ENCODE measurements around the gene VIM. TPM values are rescaled to one million over a fixed set of nuclear protein-coding genes. Genes with fewer than 3 reads are reported as not detected.
"Not testable (repeated sequence)": the region's sequence is repeated elsewhere in the genome, so short reads cannot be mapped to it uniquely, and the experiment has no call there.

VIM gene
- polyA plus RNA-seq, 1 donor (not counting 4 experiments of a cell fraction or from before 2014, with no cell fraction given) = 495 TPM

- Histone ChIP-seq H3K4me1 (ENCODE audit: control insufficient read depth, extremely low read depth, insufficient read depth, low read length) (peaks cover 13% of the 10 kb centered on the region), H3K9me1 (ENCODE audit: control insufficient read depth, extremely low read depth, insufficient read depth, low read length) (no peaks in the 10 kb centered on the region), H3K4me2 (ENCODE audit: control insufficient read depth, extremely low read depth, insufficient read depth, low read depth, low read length) (no peak overlapping the region), H3K27me3 (ENCODE audit: control insufficient read depth, extremely low read depth, insufficient read depth, low read length) (no peaks in the 10 kb centered on the region), H3K4me3 (ENCODE audit: control insufficient read depth in 2 of 3, extremely low read depth in 1 of 3, insufficient read depth in 2 of 3, low read depth in 1 of 3, low read length in 3 of 3) (no peak overlapping the region), H3K9me3 (ENCODE audit: control insufficient read depth, low read depth, low read length) (peaks cover 9% of the 10 kb centered on the region), H3K79me2 (ENCODE audit: control insufficient read depth, insufficient read depth, low read length) (no peaks in the 10 kb centered on the region), H3K27ac (ENCODE audit: control insufficient read depth, insufficient read depth, low read length) (no peak overlapping the region), H3K36me3 (ENCODE audit: control insufficient read depth in 2 of 2, extremely low read depth in 1 of 2, insufficient read depth in 2 of 2, low read length in 2 of 2) (no peaks in the 10 kb centered on the region), H4K20me1 (ENCODE audit: control insufficient read depth, extremely low read depth, insufficient read depth, low read length) (no peaks in the 10 kb centered on the region), H2AFZ (ENCODE audit: control insufficient read depth, low read length) (no peak overlapping the region), H3K9ac (ENCODE audit: control insufficient read depth, extremely low read depth, insufficient read depth, low read length) (no peak overlapping the region)
- FAIRE-seq (no peak), DNase-seq (ENCODE audit: low read depth, low spot score) (no peak)
- dilution Hi-C loops (cut with MboI; ENCODE audit: extremely low pct_ligation_motif_present, low sequenced_read_pairs) = no loop called here
- TF ChIP-seq, protein P1, sequence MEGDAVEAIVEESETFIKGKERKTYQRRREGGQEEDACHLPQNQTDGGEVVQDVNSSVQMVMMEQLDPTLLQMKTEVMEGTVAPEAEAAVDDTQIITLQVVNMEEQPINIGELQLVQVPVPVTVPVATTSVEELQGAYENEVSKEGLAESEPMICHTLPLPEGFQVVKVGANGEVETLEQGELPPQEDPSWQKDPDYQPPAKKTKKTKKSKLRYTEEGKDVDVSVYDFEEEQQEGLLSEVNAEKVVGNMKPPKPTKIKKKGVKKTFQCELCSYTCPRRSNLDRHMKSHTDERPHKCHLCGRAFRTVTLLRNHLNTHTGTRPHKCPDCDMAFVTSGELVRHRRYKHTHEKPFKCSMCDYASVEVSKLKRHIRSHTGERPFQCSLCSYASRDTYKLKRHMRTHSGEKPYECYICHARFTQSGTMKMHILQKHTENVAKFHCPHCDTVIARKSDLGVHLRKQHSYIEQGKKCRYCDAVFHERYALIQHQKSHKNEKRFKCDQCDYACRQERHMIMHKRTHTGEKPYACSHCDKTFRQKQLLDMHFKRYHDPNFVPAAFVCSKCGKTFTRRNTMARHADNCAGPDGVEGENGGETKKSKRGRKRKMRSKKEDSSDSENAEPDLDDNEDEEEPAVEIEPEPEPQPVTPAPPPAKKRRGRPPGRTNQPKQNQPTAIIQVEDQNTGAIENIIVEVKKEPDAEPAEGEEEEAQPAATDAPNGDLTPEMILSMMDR (optimal IDR thresholded peaks at IDR 0.05 in 1 of 3, IDR thresholded peaks at IDR 0.05 in 1 of 3, conservative IDR thresholded peaks at IDR 0.05 in 1 of 3; ENCODE audit: extremely low read depth in 1 of 3, insufficient read depth in 2 of 3, low read length in 3 of 3) = no peak
- TF ChIP-seq EZH2 (IDR thresholded peaks at IDR 0.05; ENCODE audit: low read length) = no peak
These were observed 35.5 kb downstream of the VIM start for GRCh38 chr10:17263580-17263979.

DNA sequence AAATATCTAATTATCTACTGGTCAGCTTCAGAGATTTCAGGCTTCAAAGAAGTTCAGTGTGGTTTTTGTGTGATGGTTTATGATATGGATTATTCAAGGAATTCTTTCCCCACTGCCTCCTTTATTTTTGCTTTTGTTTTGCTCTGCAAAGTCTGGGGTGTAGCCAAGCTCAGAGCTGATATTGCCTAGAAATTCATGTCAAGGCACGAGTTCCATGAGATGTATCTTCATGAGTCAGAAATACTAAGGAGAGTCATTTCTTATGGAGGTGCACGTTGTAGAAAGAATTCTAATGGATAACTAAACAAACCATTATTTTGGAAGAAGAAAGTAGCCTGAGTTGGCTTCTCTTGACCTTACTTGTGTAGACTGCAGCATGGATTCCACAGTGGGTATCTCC lies 37.4 kb downstream of the VIM start:
- peaks cover 13% of the 10 kb centered on the region for H3K4me1 ChIP-seq (ENCODE audit: control insufficient read depth, extremely low read depth, insufficient read depth, low read length)
- peak overlapping the region; percentile 0 for H3K27ac ChIP-seq (ENCODE audit: control insufficient read depth, insufficient read depth, low read length)
- no peaks in the 10 kb centered on the region for H3K36me3 ChIP-seq (ENCODE audit: control insufficient read depth in 2 of 2, extremely low read depth in 1 of 2, insufficient read depth in 2 of 2, low read length in 2 of 2)
- H3K4me2 ChIP-seq (ENCODE audit: control insufficient read depth, extremely low read depth, insufficient read depth, low read depth, low read length) = peak overlapping the region; percentile 0
- H2AFZ ChIP-seq (ENCODE audit: control insufficient read depth, low read length) = no peak overlapping the region
- no peaks in the 10 kb centered on the region for H4K20me1 ChIP-seq (ENCODE audit: control insufficient read depth, extremely low read depth, insufficient read depth, low read length)
- H3K9me1 ChIP-seq (ENCODE audit: control insufficient read depth, extremely low read depth, insufficient read depth, low read length) = no peaks in the 10 kb centered on the region
- H3K27me3 ChIP-seq (ENCODE audit: control insufficient read depth, extremely low read depth, insufficient read depth, low read length) = no peaks in the 10 kb centered on the region
- FAIRE-seq = peak; percentile 94
- TF ChIP-seq, protein P1 (optimal IDR thresholded peaks at IDR 0.05 in 1 of 3, IDR thresholded peaks at IDR 0.05 in 1 of 3, conservative IDR thresholded peaks at IDR 0.05 in 1 of 3; ENCODE audit: extremely low read depth in 1 of 3, insufficient read depth in 2 of 3, low read length in 3 of 3) = no peak
- no peak for TF ChIP-seq EZH2 (IDR thresholded peaks at IDR 0.05; ENCODE audit: low read length)
- DNase-seq (ENCODE audit: low read depth, low spot score) = peak; percentile 28
- H3K9me3 ChIP-seq (ENCODE audit: control insufficient read depth, low read depth, low read length) = peaks cover 9% of the 10 kb centered on the region
- dilution Hi-C loops (cut with MboI; ENCODE audit: extremely low pct_ligation_motif_present, low sequenced_read_pairs) = no loop called here
- H3K79me2 ChIP-seq (ENCODE audit: control insufficient read depth, insufficient read depth, low read length) = no peaks in the 10 kb centered on the region
- no peak overlapping the region for H3K4me3 ChIP-seq (ENCODE audit: control insufficient read depth in 2 of 3, extremely low read depth in 1 of 3, insufficient read depth in 2 of 3, low read depth in 1 of 3, low read length in 3 of 3)
- no peak overlapping the region for H3K9ac ChIP-seq (ENCODE audit: control insufficient read depth, extremely low read depth, insufficient read depth, low read length)

GRCh38 chr10:17266549-17266948 lies 38.5 kb downstream of the VIM start:
- DNase-seq (ENCODE audit: low read depth, low spot score); H3K4me3 ChIP-seq (ENCODE audit: control insufficient read depth in 2 of 3, extremely low read depth in 1 of 3, insufficient read depth in 2 of 3, low read depth in 1 of 3, low read length in 3 of 3); H2AFZ ChIP-seq (ENCODE audit: control insufficient read depth, low read length); H3K36me3 ChIP-seq (ENCODE audit: control insufficient read depth in 2 of 2, extremely low read depth in 1 of 2, insufficient read depth in 2 of 2, low read length in 2 of 2); H3K27ac ChIP-seq (ENCODE audit: control insufficient read depth, insufficient read depth, low read length); H3K79me2 ChIP-seq (ENCODE audit: control insufficient read depth, insufficient read depth, low read length); H3K27me3 ChIP-seq (ENCODE audit: control insufficient read depth, extremely low read depth, insufficient read depth, low read length); dilution Hi-C loops (cut with MboI; ENCODE audit: extremely low pct_ligation_motif_present, low sequenced_read_pairs); H3K9me3 ChIP-seq (ENCODE audit: control insufficient read depth, low read depth, low read length); H3K9me1 ChIP-seq (ENCODE audit: control insufficient read depth, extremely low read depth, insufficient read depth, low read length); H4K20me1 ChIP-seq (ENCODE audit: control insufficient read depth, extremely low read depth, insufficient read depth, low read length); H3K9ac ChIP-seq (ENCODE audit: control insufficient read depth, extremely low read depth, insufficient read depth, low read length); H3K4me2 ChIP-seq (ENCODE audit: control insufficient read depth, extremely low read depth, insufficient read depth, low read depth, low read length); FAIRE-seq: not testable (repeated sequence)
- H3K4me1 ChIP-seq (ENCODE audit: control insufficient read depth, extremely low read depth, insufficient read depth, low read length) = peaks cover 13% of the 10 kb centered on the region

Measured in keratinocyte (primary cell).